Neural progenitor cell (in vitro differentiated cells): ENCODE results near the gene SLC41A3.

Experiments
- EZH2 ChIP-seq: fragments of 200-600 bp; sonication (generic); IDR thresholded peaks from 2 replicates; pipeline ENCODE4 v1.6.1; 2017; ENCODE audit warnings: antibody characterized with exemption, mild to moderate bottlenecking, moderate library complexity
- EZH2phosphoT487 ChIP-seq: fragments of 200-600 bp; sonication (generic); IDR thresholded peaks from 2 replicates; pipeline ENCODE4 v1.6.1; 2017; ENCODE audit warnings: antibody characterized with exemption
- TF ChIP-seq, protein P1 (sequence below): fragments of 200-600 bp; sonication (generic); IDR thresholded peaks from 2 replicates; pipeline ENCODE4 v1.5.1; 2017; ENCODE audit warnings: antibody characterized with exemption, mild to moderate bottlenecking

DNA sequence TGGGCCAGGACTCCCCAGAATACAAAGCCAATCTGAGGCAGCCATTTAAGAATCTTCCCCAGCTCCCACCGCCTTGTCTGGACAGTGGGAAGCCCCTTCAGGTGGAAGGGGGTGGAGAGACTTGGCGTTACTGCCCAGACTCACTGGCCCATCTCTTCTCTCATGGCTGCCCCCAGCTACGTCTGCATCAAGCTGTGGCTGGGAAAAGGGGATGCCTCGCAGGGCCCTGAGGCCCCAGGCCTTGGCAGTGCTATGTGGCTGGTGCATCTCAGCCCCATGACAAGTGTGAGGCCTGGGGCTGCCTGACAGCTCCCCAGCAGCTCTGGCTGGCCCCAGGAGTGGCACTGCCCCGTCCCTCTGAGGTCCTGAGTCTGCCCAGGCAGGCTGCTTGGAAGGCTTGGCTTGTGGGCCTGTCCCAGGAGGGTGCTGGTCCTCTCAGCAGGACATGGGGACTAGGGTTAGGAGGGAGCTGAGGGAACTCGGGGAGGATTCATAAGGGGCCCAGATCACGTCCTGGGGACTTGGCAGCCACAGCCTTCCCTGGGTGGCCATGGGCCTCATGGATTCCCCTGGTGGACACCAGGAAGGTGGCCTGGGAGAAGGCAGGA, 20.2 kb upstream of the SLC41A3 start:
- TF ChIP-seq, protein P1, sequence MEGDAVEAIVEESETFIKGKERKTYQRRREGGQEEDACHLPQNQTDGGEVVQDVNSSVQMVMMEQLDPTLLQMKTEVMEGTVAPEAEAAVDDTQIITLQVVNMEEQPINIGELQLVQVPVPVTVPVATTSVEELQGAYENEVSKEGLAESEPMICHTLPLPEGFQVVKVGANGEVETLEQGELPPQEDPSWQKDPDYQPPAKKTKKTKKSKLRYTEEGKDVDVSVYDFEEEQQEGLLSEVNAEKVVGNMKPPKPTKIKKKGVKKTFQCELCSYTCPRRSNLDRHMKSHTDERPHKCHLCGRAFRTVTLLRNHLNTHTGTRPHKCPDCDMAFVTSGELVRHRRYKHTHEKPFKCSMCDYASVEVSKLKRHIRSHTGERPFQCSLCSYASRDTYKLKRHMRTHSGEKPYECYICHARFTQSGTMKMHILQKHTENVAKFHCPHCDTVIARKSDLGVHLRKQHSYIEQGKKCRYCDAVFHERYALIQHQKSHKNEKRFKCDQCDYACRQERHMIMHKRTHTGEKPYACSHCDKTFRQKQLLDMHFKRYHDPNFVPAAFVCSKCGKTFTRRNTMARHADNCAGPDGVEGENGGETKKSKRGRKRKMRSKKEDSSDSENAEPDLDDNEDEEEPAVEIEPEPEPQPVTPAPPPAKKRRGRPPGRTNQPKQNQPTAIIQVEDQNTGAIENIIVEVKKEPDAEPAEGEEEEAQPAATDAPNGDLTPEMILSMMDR: no peak
- TF ChIP-seq EZH2: no peak
- TF ChIP-seq EZH2phosphoT487: no peak
